ENCODE data around the gene CAMK2B. TPM values are rescaled to one million over a fixed set of nuclear protein-coding genes. Genes with fewer than 3 reads are reported as not detected.

Gene CAMK2B
- total and polyA plus RNA-seq, 2 of the 13 experiments (the other 11 are each of a cell fraction or from before 2014, with no cell fraction given) = 0.27 to 0.48 TPM

DNA sequence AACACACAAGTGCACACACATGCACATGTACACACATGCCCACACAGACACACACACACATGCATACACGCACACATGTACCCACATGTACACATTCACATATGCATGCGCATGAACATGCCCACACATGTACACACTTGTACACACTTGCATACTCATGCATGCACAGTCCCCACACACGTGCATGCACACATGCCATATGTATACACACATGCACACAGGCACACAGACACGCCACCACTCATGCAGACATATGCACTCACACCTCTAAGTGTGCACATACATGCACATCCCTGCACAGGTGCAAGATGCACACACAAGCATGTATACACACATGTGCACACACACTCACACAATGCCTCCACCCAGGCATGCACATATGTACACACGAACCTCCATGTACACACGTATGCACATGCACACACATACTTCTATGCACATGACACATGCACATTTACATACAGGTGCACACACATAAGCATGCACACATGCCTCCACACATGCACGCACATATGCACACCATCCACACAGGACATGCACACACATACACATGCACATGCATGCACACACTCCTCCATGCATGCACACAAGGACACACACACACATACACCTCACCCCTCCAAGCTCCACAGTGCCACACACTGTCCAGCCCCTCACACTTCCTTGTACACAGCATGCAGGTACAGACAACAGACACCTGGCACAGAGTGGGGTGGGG is 78.8 kb downstream of the CAMK2B start:
- ATAC-seq (no peak), DNase-seq (ENCODE audit: low spot score) (no peak), FAIRE-seq (no peak)
- BruUV-seq (replicated peaks) = no TSS peak
- no peaks in the 10 kb centered on the region for H3K36me3 ChIP-seq (replicated peaks in 1 of 2; ENCODE audit: control insufficient read depth in 1 of 2, insufficient read depth in 2 of 2, low read length in 2 of 2)
- ChIA-PET CTCF (ENCODE audit: low intra/inter-chr PET ratio, low total read pairs) (no interaction called here), POLR2A (no interaction called here)
- H3K79me2 ChIP-seq (ENCODE audit: insufficient read depth, low read length) = no peaks in the 10 kb centered on the region
- no peaks in the 10 kb centered on the region for H3K9me3 ChIP-seq (ENCODE audit: low read length)
- intact Hi-C loops (cut with micrococcal nuclease; ENCODE audit: unreplicated experiment) = no loop called here
- H4K20me1 ChIP-seq (ENCODE audit: insufficient read depth, low read length) = no peaks in the 10 kb centered on the region
- no peak overlapping the region for H3K27ac ChIP-seq (ENCODE audit: extremely low read length, insufficient read depth, low read length)
- WGBS (ENCODE audit: low lambda C conversion rate) = 46% methylated on average over 7 of the region's 7 CpGs
- TF ChIP-seq IRF9 (CRISPR knock-in tag; IDR thresholded peaks at IDR 0.05; ENCODE audit: borderline replicate concordance) (no peak), MNT (IDR thresholded peaks at IDR 0.05) (peak; percentile 97)
- no peak overlapping the region for H2AFZ ChIP-seq (ENCODE audit: low read length)
- no peaks in the 10 kb centered on the region for H3K4me1 ChIP-seq (ENCODE audit: insufficient read depth, low read length)
- in situ Hi-C loops (cut with HindIII; ENCODE audit: extremely low pct_ligation_motif_present, low pct_unique_long_range_greater_than_20kb) = no loop called here
- H3K4me2 ChIP-seq (ENCODE audit: low read depth, low read length) = no peak overlapping the region
- H3K9ac ChIP-seq (ENCODE audit: insufficient read depth, low read depth, low read length) = no peak overlapping the region
- peaks cover 8 to 37% of the 10 kb centered on the region in 2 experiments; a peak in 4 of 5 replicates for H3K27me3 ChIP-seq (ENCODE audit: control insufficient read depth in 1 of 2, insufficient read depth in 2 of 2, low read length in 2 of 2)
- H3K4me3 ChIP-seq (replicated peaks in 1 of 3; ENCODE audit: insufficient read depth in 1 of 3, low read depth in 2 of 3, low read length in 3 of 3) = no peak overlapping the region

DNA sequence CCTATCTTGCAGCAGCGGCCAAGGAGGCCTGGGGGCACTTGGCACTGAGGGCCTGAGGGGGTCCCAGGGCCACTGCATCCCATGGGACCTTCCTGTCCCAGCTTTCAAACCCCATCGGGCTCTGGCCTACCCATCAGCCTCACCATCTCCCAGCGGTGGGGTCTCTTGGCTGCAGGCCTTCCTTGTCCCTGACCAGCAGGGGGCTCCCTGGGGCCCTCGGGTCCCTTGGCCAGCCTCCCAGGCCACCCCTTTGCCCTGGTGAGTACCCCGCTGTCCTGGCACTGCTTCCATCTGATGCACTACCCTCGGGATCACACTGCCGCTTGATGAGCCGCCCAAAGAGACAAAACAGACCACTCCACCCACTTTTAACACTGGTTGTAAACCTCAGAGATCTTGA is 81.1 kb downstream of the CAMK2B start:
- H3K27ac ChIP-seq (ENCODE audit: extremely low read length, insufficient read depth, low read length) = no peak overlapping the region
- no peaks in the 10 kb centered on the region for H3K36me3 ChIP-seq (replicated peaks in 1 of 2; ENCODE audit: control insufficient read depth in 1 of 2, insufficient read depth in 2 of 2, low read length in 2 of 2)
- H4K20me1 ChIP-seq (ENCODE audit: insufficient read depth, low read length) = no peaks in the 10 kb centered on the region
- ChIA-PET CTCF (ENCODE audit: low intra/inter-chr PET ratio, low total read pairs) (interaction anchor here (1.5 kb wide), 1 partner anchor 233 kb away, joined by 5 read pairs; no protein-coding TSS in a partner anchor), POLR2A (no interaction called here)
- no peaks in the 10 kb centered on the region for H3K79me2 ChIP-seq (ENCODE audit: insufficient read depth, low read length)
- intact Hi-C loops (cut with micrococcal nuclease; ENCODE audit: unreplicated experiment) = no loop called here
- in situ Hi-C loops (cut with HindIII; ENCODE audit: extremely low pct_ligation_motif_present, low pct_unique_long_range_greater_than_20kb) = loop anchor here (5.0 kb wide), 1 partner anchor 233 kb away; no protein-coding TSS in a partner anchor
- no peak overlapping the region for H2AFZ ChIP-seq (ENCODE audit: low read length)
- BruUV-seq (replicated peaks) = no TSS peak
- TF ChIP-seq CTCF (CRISPR knock-in tag; IDR thresholded peaks at IDR 0.05) (peak; percentile 63), ZNF484 (CRISPR knock-in tag; IDR thresholded peaks at IDR 0.05; ENCODE audit: borderline replicate concordance, low read depth) (no peak), JUNB (CRISPR knock-in tag; IDR thresholded peaks at IDR 0.05; ENCODE audit: borderline replicate concordance) (no peak), STAG1 (CRISPR knock-in tag; IDR thresholded peaks at IDR 0.05) (peak; percentile 34), HNRNPL (IDR thresholded peaks at IDR 0.05; ENCODE audit: low read depth, low read length) (0 out of 2 replicates have a peak, but pooled peaks have one; percentile 30)
- H3K4me1 ChIP-seq (ENCODE audit: insufficient read depth, low read length) = no peaks in the 10 kb centered on the region
- no peak overlapping the region for H3K4me3 ChIP-seq (replicated peaks in 1 of 3; ENCODE audit: insufficient read depth in 1 of 3, low read depth in 2 of 3, low read length in 3 of 3)
- no peak for DNase-seq (ENCODE audit: low spot score)
- 59% methylated on average over 4 of the region's 8 CpGs for WGBS (ENCODE audit: low lambda C conversion rate)
- peaks cover 7 to 37% of the 10 kb centered on the region in 2 experiments; a peak in 4 of 5 replicates for H3K27me3 ChIP-seq (ENCODE audit: control insufficient read depth in 1 of 2, insufficient read depth in 2 of 2, low read length in 2 of 2)
- ATAC-seq = peak; percentile 41
- H3K9ac ChIP-seq (ENCODE audit: insufficient read depth, low read depth, low read length) = no peak overlapping the region
- H3K4me2 ChIP-seq (ENCODE audit: low read depth, low read length) = no peak overlapping the region
- FAIRE-seq = no peak
- no peaks in the 10 kb centered on the region for H3K9me3 ChIP-seq (ENCODE audit: low read length)
